ENCODE measurements around the gene HDGFL1.

HDGFL1 gene

GRCh38 chr6:22550971-22551670 lies 18.2 kb upstream of the HDGFL1 start:
- ATAC-seq = no peak
- TF ChIP-seq CSDC2 (CRISPR knock-in tag; IDR thresholded peaks at IDR 0.05) (no peak), ZNF565 (CRISPR knock-in tag; conservative IDR thresholded peaks at IDR 0.05; ENCODE audit: low read depth) (no peak), ZC3H10 (CRISPR knock-in tag; IDR thresholded peaks at IDR 0.05) (no peak), ZFP30 (CRISPR knock-in tag; IDR thresholded peaks at IDR 0.05) (no peak), ZFP3 (CRISPR knock-in tag; IDR thresholded peaks at IDR 0.05) (no peak)
- TF ChIP-seq, protein P1, sequence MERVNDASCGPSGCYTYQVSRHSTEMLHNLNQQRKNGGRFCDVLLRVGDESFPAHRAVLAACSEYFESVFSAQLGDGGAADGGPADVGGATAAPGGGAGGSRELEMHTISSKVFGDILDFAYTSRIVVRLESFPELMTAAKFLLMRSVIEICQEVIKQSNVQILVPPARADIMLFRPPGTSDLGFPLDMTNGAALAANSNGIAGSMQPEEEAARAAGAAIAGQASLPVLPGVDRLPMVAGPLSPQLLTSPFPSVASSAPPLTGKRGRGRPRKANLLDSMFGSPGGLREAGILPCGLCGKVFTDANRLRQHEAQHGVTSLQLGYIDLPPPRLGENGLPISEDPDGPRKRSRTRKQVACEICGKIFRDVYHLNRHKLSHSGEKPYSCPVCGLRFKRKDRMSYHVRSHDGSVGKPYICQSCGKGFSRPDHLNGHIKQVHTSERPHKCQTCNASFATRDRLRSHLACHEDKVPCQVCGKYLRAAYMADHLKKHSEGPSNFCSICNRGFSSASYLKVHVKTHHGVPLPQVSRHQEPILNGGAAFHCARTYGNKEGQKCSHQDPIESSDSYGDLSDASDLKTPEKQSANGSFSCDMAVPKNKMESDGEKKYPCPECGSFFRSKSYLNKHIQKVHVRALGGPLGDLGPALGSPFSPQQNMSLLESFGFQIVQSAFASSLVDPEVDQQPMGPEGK (CRISPR knock-in tag; IDR thresholded peaks at IDR 0.05; ENCODE audit: borderline replicate concordance) = no peak

- no peak for TF ChIP-seq ARNTL (CRISPR knock-in tag; IDR thresholded peaks at IDR 0.05; ENCODE audit: borderline replicate concordance, low read depth)
- TF ChIP-seq TOX (CRISPR knock-in tag; IDR thresholded peaks at IDR 0.05; ENCODE audit: borderline replicate concordance) = no peak
- TF ChIP-seq SNAI2 (CRISPR knock-in tag; IDR thresholded peaks at IDR 0.05) = no peak
- TF ChIP-seq ZFP30 (CRISPR knock-in tag; IDR thresholded peaks at IDR 0.05) = no peak
- TF ChIP-seq RARB (CRISPR knock-in tag; IDR thresholded peaks at IDR 0.05) = no peak
- TF ChIP-seq, protein P2, sequence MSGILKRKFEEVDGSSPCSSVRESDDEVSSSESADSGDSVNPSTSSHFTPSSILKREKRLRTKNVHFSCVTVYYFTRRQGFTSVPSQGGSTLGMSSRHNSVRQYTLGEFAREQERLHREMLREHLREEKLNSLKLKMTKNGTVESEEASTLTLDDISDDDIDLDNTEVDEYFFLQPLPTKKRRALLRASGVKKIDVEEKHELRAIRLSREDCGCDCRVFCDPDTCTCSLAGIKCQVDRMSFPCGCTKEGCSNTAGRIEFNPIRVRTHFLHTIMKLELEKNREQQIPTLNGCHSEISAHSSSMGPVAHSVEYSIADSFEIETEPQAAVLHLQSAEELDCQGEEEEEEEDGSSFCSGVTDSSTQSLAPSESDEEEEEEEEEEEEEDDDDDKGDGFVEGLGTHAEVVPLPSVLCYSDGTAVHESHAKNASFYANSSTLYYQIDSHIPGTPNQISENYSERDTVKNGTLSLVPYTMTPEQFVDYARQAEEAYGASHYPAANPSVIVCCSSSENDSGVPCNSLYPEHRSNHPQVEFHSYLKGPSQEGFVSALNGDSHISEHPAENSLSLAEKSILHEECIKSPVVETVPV (CRISPR knock-in tag; IDR thresholded peaks at IDR 0.05) = no peak
- no peak for TF ChIP-seq TSHZ2 (CRISPR knock-in tag; IDR thresholded peaks at IDR 0.05)
- no peak for TF ChIP-seq ZNF8 (CRISPR knock-in tag; IDR thresholded peaks at IDR 0.05)
- no peak for TF ChIP-seq BACH2 (CRISPR knock-in tag; IDR thresholded peaks at IDR 0.05; ENCODE audit: borderline replicate concordance)
- TF ChIP-seq ZC3H10 (CRISPR knock-in tag; IDR thresholded peaks at IDR 0.05) = no peak
- no peak for TF ChIP-seq OSR1 (CRISPR knock-in tag; IDR thresholded peaks at IDR 0.05)
- no peak for TF ChIP-seq ZNF70 (CRISPR knock-in tag; IDR thresholded peaks at IDR 0.05)
- no peak for TF ChIP-seq CSDC2 (CRISPR knock-in tag; IDR thresholded peaks at IDR 0.05)
- TF ChIP-seq, protein P1 (CRISPR knock-in tag; IDR thresholded peaks at IDR 0.05; ENCODE audit: borderline replicate concordance) = no peak
- TF ChIP-seq TCF4 (CRISPR knock-in tag; IDR thresholded peaks at IDR 0.05; ENCODE audit: borderline replicate concordance) = no peak
- no peak for TF ChIP-seq ESRRG (CRISPR knock-in tag; IDR thresholded peaks at IDR 0.05)
- ATAC-seq = no peak
These were observed 13.1 kb upstream of the HDGFL1 start for GRCh38 chr6:22556266-22556665.

DNA sequence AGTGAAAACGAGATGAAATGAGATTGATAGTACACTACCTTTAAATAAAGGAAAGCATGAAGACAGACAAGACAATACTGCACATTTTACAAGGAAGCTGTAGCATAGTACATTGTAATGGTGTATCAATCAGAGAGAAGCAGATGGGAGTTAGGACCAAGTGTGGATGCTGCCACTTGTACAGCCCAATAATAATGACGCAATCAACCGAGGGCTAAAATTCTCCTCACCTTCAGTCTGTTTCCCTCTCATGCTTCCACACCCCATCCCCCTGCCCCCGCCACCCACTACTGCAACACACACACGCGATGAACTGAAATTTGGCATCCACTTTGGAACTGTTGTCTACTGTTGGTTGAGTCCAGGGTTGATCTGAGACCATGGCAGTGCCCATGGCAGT lies 12.4 kb upstream of the HDGFL1 start:
- no peak for ATAC-seq
- TF ChIP-seq SNAI2 (CRISPR knock-in tag; IDR thresholded peaks at IDR 0.05) (no peak), OSR1 (CRISPR knock-in tag; IDR thresholded peaks at IDR 0.05) (no peak), GLIS3 (CRISPR knock-in tag; IDR thresholded peaks at IDR 0.05) (no peak), ARNTL (CRISPR knock-in tag; IDR thresholded peaks at IDR 0.05; ENCODE audit: borderline replicate concordance, low read depth) (no peak), TOX (CRISPR knock-in tag; IDR thresholded peaks at IDR 0.05; ENCODE audit: borderline replicate concordance) (no peak), TCF4 (CRISPR knock-in tag; IDR thresholded peaks at IDR 0.05; ENCODE audit: borderline replicate concordance) (no peak), ZFP30 (CRISPR knock-in tag; IDR thresholded peaks at IDR 0.05) (no peak)
- TF ChIP-seq, protein P2 (CRISPR knock-in tag; IDR thresholded peaks at IDR 0.05) = no peak

All from SK-N-SH treated with all-trans-retinoic acid at 6 μM for 48 hours (cell line).